GM19239 (cell line): ENCODE results near the gene LIM2.
A peak's percentile ranks its signal among the peaks of the same experiment; 100 is the strongest.

ENCODE experiments used
- DNase-seq: peaks from one replicate; pipeline ENCODE4 v3.0.0; 2011; ENCODE audit warnings: low spot score; ENCODE audit not compliant: insufficient read length
- FAIRE-seq: peaks from 2 replicates; lab custom pipeline; 2011; peaks lifted over from hg19 to GRCh38; lab: Jason Lieb, UNC

LIM2 gene

GRCh38 chr19:51342631-51343569 is 44.9 kb downstream of the LIM2 start:
- DNase-seq (no peak), FAIRE-seq (no peak)

- no peak for FAIRE-seq
- no peak for DNase-seq
Observed at GRCh38 chr19:51341976-51342580, 45.7 kb downstream of the LIM2 start, which contains the start of gene VSIG10L. VSIG10L (minus strand) TSS chr19:51342139; CDS start chr19:51342124, 15 bp downstream.

- DNase-seq = no peak
- no peak for FAIRE-seq
Observed at GRCh38 chr19:51341066-51341465, 46.7 kb downstream of the LIM2 start.

- DNase-seq = peak; percentile 86
- FAIRE-seq = peak; percentile 84
Observed at GRCh38 chr19:51339687-51340656, 47.8 kb downstream of the LIM2 start.

GRCh38 chr19:51339313-51339686 is 48.5 kb downstream of the LIM2 start:
- no peak for DNase-seq
- FAIRE-seq = no peak

- peak; percentile 79 for FAIRE-seq
Observed at GRCh38 chr19:51338563-51339312, 49.0 kb downstream of the LIM2 start.

GRCh38 chr19:51337861-51338562 is 49.8 kb downstream of the LIM2 start:
- FAIRE-seq (no peak), DNase-seq (no peak)

More at GRCh38 chr19:51338563-51339312, 49.0 kb downstream of the LIM2 start:
- peak; percentile 92 for DNase-seq

GRCh38 chr19:51337141-51337860 is 50.5 kb downstream of the LIM2 start:
- FAIRE-seq = no peak

GRCh38 chr19:51333836-51334460 is 53.8 kb downstream of the LIM2 start:
- DNase-seq = no peak
- no peak for FAIRE-seq

More at GRCh38 chr19:51337141-51337860, 50.5 kb downstream of the LIM2 start:
- DNase-seq = no peak

GRCh38 chr19:51331716-51332115 is 56.1 kb downstream of the LIM2 start:
- no peak for FAIRE-seq
- DNase-seq = no peak

GRCh38 chr19:51331193-51331592 is 56.6 kb downstream of the LIM2 start:
- no peak for FAIRE-seq

GRCh38 chr19:51330366-51330765 is 57.4 kb downstream of the LIM2 start:
- no peak for DNase-seq
- FAIRE-seq = no peak

More at GRCh38 chr19:51331193-51331592, 56.6 kb downstream of the LIM2 start:
- DNase-seq = no peak
